ENCODE measurements around the gene SDF4.

The SDF4 gene

DNA sequence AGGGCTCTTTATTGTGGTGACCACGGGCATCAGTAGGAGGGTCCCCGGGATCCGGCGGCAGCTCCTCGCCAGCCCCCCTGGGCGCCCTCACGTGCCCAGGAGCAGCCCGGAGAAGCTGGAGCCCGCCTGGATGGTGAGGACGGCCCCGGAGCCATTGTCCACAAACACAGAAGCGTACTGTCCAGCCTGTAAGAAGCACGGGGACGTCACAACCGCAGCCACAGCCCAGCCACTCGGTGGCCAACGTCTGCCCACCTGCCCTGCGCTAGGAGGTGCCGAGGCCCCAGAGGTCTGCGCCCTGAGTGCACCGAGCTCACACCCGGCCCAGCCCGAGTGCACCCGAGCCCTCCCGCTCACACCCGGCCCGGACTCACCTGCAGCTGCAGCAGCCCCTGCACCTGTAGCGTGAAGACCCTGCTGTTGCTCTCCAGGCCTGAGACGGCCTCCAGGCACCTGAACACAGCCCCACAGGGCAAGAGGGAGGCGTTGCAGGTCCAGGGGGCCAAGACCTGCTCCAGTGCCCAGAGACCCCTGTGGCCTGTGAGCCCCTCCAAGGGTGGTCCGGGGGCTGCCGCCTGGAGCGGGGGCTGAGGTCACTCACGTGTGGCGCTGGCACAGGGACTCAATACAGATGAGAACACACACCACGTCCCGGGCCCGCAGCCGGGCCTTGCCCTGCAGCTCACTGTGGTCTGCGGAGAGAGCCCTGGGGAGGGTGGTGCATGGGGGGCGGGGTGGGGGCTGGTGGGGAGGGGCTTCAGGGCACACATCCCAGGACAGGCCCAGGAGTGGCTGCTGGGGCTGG, 10.9 kb upstream of the SDF4 start:
- no peak for DNase-seq (ENCODE audit: insufficient read length, low spot score)
- no peak for TF ChIP-seq POLR2A (IDR thresholded peaks at IDR 0.05; ENCODE audit: low read depth, low read length)
- FAIRE-seq = no peak

DNA sequence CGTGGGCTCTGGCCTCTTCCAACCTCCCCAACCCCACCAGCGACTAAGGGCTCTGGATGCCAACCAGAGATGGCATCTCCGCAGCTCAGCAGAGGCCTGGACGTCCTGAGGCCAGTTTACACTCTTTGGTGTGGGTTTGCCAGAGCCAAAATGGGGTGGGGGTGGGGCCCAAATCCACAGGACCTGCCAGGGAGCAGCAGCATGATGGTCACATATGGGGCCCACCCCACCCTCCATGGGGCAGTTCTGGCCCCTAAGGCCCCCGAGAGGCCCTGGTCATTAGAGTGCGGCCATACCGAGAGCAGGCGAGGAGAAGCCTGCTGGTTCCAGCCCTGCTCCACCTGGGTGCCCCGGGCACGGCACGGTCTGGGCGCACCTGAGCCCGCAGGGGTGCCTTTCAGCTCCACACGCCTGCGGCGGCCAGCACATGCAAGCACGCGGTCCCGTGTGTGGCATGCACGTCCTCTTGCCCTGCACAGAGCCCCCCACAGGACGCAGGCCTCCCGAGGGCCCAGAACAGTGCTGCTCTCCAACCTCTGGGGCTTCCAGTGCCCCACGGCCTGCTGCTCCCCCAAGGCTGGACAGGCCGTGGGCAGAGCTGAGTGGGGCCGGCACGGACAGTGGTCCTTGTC, 9.9 kb upstream of the SDF4 start:
- FAIRE-seq (no peak), DNase-seq (ENCODE audit: insufficient read length, low spot score) (no peak)
- TF ChIP-seq POLR2A (IDR thresholded peaks at IDR 0.05; ENCODE audit: low read depth, low read length) = no peak

- DNase-seq (ENCODE audit: insufficient read length, low spot score) (no peak), FAIRE-seq (no peak)
- no peak for TF ChIP-seq POLR2A (IDR thresholded peaks at IDR 0.05; ENCODE audit: low read depth, low read length)
Observed at GRCh38 chr1:1240822-1241587, 9.2 kb upstream of the SDF4 start.

GRCh38 chr1:1240348-1240732, 8.5 kb upstream of the SDF4 start:
- FAIRE-seq = no peak
- no peak for TF ChIP-seq POLR2A (IDR thresholded peaks at IDR 0.05; ENCODE audit: low read depth, low read length)
- no peak for DNase-seq (ENCODE audit: insufficient read length, low spot score)

DNA sequence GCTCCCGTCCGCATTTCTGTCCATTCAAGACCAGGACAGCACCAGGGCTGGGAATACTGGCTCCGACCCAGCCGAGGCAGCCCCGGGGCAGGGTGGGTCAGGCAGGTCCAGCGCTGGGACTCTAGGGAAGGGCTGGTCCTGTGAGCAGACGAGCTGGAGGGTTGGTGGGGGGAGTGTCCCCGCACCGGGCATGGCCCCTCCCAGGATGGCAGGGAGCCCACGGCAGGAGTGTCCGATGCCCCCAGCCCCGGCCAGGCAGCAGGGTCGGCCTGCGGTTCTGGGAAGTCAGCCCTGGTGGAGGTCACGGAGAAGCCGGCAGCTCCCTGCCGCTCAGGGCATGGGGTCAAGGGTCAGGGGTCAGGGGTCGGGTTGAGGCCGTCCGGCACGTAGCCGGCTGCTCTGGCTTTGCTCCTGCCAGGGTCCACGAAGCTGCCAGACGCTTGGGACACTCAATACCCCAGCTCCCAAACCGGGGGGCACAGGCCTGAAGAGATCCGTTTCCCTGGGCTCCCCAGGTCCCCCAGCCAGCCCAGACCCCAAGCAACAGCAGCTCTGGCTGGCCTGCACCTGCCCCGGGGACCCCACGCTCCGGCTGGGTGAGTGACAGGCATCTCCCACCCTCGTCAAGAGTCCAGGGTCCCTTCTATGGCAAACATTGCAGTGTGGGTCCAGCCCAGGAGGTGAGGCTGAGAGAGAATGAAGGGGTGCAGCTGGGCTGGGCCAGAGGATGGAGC, 8.0 kb upstream of the SDF4 start:
- DNase-seq (ENCODE audit: insufficient read length, low spot score) (no peak), FAIRE-seq (no peak)
- no peak for TF ChIP-seq POLR2A (IDR thresholded peaks at IDR 0.05; ENCODE audit: low read depth, low read length)

DNA sequence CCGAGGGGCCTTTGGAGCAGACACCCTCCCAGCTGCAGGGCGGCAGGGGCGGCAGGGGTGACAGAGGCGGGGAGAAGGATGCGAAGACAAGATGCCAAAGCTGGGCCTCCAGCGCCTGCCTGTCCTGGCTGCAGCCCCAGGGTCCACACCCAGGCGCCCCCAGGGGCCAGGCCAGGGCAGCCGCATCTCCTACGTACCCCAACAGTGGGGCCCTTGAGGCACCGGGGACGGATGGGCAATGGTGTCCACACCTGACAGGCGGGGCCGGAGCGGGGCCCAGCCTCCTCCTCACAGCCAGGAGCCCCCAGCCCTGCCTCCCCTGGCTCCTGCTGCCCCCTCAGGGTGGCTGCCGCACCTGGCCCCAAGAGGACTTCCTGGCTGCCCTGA, 7.4 kb upstream of the SDF4 start:
- no peak for TF ChIP-seq POLR2A (IDR thresholded peaks at IDR 0.05; ENCODE audit: low read depth, low read length)
- FAIRE-seq (no peak), DNase-seq (ENCODE audit: insufficient read length, low spot score) (no peak)

DNA sequence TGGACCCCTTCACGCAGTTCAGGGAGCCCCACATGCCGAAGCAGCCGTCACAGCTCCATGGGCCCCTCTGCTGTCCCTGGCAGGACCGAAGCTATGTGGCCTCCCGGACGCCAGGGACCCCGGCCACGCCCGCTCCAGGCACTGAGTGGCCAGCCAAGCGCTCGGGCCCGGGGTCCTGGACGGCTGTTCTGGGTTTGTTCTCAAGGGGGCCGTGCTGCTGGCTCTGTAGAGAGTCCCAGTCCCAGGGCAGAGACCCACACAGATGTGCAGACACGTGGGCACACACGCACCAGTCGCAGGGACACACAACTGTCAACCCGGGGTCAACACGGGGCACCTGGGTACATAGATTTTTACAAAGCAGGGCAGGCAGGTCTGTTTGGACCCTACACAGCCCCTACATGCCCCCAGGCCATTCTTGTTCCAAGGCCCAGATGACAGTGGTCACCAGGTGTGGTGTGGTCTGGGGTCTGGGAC, 6.9 kb upstream of the SDF4 start:
- no peak for TF ChIP-seq POLR2A (IDR thresholded peaks at IDR 0.05; ENCODE audit: low read depth, low read length)
- no peak for FAIRE-seq

DNA sequence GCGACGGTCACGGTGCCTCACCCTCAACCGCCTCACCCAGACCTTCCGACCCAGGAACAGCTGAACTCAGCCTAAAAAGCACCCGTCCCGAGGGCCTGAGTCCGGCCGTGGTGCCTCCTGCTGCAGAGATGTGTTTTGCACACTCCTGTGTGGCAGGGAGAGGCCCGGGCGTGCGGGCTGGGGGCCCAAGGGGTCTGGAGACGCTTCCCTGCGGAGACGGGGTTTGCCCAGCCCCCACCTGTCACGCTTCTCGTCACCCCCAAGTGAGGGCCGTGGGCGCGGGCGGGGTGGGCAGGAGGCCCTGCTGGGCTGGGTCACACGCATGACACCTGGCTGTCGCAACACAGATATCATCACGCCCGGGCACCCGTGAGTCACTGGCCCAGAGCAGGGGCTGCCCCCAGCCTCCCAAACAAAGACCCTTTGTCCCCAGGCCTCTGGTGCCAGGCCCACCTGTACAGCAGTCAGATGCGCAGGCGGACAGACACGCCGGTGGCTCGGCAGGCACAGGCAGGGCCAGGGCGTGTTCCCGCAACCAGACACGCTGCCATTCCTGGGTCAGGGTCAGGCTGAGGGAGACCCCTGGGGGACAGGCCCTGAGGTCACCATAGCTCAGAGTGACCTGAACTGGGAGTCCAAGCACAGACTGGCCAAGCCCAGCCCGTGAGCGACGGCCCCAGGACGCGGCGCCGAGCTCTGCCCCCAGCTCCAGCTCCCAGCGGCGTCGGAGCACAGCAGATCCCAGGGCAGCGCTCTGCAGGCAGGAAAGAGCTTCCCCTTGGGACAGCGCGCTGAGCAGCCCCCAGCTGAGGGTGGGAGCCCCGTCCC, 6.3 kb upstream of the SDF4 start:
- FAIRE-seq = no peak

More for the DNA sequence above, 6.9 kb upstream of the SDF4 start:
- no peak for DNase-seq (ENCODE audit: insufficient read length, low spot score)

GRCh38 chr1:1236945-1237873, 5.4 kb upstream of the SDF4 start:
- DNase-seq (ENCODE audit: insufficient read length, low spot score) (no peak), FAIRE-seq (no peak)
- TF ChIP-seq POLR2A (IDR thresholded peaks at IDR 0.05; ENCODE audit: low read depth, low read length) = 0 out of 2 replicates have a peak, but pooled peaks have one; percentile 9

More for the DNA sequence above, 6.3 kb upstream of the SDF4 start:
- no peak for TF ChIP-seq POLR2A (IDR thresholded peaks at IDR 0.05; ENCODE audit: low read depth, low read length)
- DNase-seq (ENCODE audit: insufficient read length, low spot score) = no peak

GRCh38 chr1:1236176-1236763, 4.5 kb upstream of the SDF4 start:
- TF ChIP-seq POLR2A (IDR thresholded peaks at IDR 0.05; ENCODE audit: low read depth, low read length) = no peak
- DNase-seq (ENCODE audit: insufficient read length, low spot score) (no peak), FAIRE-seq (no peak)

DNA sequence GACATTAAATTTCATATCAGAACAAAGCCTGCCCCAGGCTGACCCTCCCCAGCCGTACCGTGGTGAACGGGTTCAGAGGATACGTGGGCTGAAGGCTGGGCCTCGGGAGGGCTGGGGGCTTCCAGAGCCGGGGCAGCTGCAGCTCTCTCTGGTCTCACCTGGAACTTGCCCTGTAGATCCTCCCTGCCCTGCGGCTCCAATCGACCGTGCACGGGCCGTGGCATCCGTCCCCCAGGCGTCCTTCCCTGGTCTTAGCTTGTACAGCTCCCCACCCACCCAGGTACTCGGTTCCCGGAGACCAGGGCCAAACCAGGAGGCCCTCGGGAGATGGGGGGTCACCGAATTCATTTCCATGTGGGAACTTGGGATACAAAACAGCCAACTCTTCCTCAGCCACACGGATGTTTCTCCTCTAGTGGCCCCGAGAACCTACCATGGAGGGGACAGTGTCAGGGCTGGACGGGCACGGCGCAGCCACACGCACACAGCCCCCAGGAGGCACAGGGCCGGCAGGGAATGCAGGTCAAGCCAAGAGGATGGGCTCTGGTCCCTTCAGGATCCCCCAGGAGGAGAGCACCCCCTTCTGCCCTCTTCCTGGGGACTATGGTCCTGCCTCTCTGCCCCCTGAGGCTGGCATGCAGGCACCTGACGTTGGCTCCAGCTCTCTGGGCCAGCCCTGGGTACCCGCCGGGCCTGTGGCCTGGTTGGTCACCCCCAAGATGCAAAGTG, 3.4 kb upstream of the SDF4 start:
- no peak for TF ChIP-seq POLR2A (IDR thresholded peaks at IDR 0.05; ENCODE audit: low read depth, low read length)
- FAIRE-seq (no peak), DNase-seq (ENCODE audit: insufficient read length, low spot score) (no peak)
